HEK293 (cell line): ENCODE measurements around the gene MAPT.

Experiments
- CTCF ChIA-PET: fragments of 350-600 bp; formaldehyde crosslinking; extraction: SDS; loops from one replicate; lab custom pipeline; 2021; ENCODE audit warnings: antibody characterized with exemption; lab: Yijun Ruan, JAX
- POLR2A ChIA-PET: fragments of 300-600 bp; formaldehyde crosslinking; extraction: SDS; loops from one replicate; lab custom pipeline; 2020; ENCODE audit warnings: antibody characterized with exemption, inconsistent platforms; lab: Yijun Ruan, JAX
- H3K27ac ChIP-seq: fragments of 200-500 bp; sonication (Bioruptor generic); 2 replicates; pipeline ENCODE4 v1.5.1; 2014; ENCODE audit warnings: low read depth, low read length, control low read depth, inconsistent platforms; ENCODE audit errors: extremely low read depth
- H3K36me3 ChIP-seq, 2 experiments: fragments of 200-500 bp in 1 of 2; sonication (Bioruptor generic) in 1 of 2; 1 replicate in 1 of 2; 2 replicates in 1 of 2; pipeline ENCODE4 v1.5.1; 2014 to 2017; ENCODE audit warnings: inconsistent platforms in 2 of 2, low read length in 2 of 2; ENCODE audit not compliant: control insufficient read depth in 2 of 2, insufficient read depth in 1 of 2
- H3K4me1 ChIP-seq: fragments of 200-500 bp; sonication (Bioruptor generic); 2 replicates; pipeline ENCODE4 v1.5.1; 2014; ENCODE audit warnings: mild to moderate bottlenecking, low read length, inconsistent platforms; ENCODE audit not compliant: control insufficient read depth, insufficient read depth
- H3K4me3 ChIP-seq: 2 replicates; pipeline ENCODE4 v1.5.1; 2011; ENCODE audit warnings: low read depth, mild to moderate bottlenecking, control low read depth, low read length, moderate library complexity
- H3K9me3 ChIP-seq: fragments of 200-500 bp; sonication (Bioruptor generic); 2 replicates; pipeline ENCODE4 v1.5.1; 2014; ENCODE audit warnings: low read depth, low read length, inconsistent platforms; ENCODE audit not compliant: control insufficient read depth, insufficient read depth
- FEZF1 ChIP-seq: fragments of 450-650 bp; formaldehyde crosslinking; IDR thresholded peaks from 2 replicates; pipeline ENCODE4 v1.5.1; 2016; ENCODE audit warnings: missing biosample characterization, missing genetic modification characterization
- KLF9 ChIP-seq: fragments of 450-650 bp; formaldehyde crosslinking; IDR thresholded peaks from 2 replicates; pipeline ENCODE4 v1.5.1; 2016; ENCODE audit warnings: missing biosample characterization, missing genetic modification characterization, low read depth
- SCRT1 ChIP-seq: fragments of 450-650 bp; formaldehyde crosslinking; IDR thresholded peaks from 2 replicates; pipeline ENCODE4 v1.5.1; 2016; ENCODE audit warnings: missing biosample characterization, missing genetic modification characterization, borderline replicate concordance
- SP7 ChIP-seq: fragments of 450-650 bp; formaldehyde crosslinking; IDR thresholded peaks from 2 replicates; pipeline ENCODE4 v1.5.1; 2016; ENCODE audit warnings: missing biosample characterization, missing genetic modification characterization
- YY1 ChIP-seq: fragments of 450-650 bp; formaldehyde crosslinking; IDR thresholded peaks from 2 replicates; pipeline ENCODE4 v1.5.1; 2018; ENCODE audit warnings: missing biosample characterization, missing genetic modification characterization
- ZBTB17 ChIP-seq: fragments of 450-650 bp; formaldehyde crosslinking; IDR thresholded peaks from 2 replicates; pipeline ENCODE4 v1.5.1; 2016; ENCODE audit warnings: missing biosample characterization, missing genetic modification characterization
- ZBTB21 ChIP-seq: fragments of 450-650 bp; formaldehyde crosslinking; IDR thresholded peaks from 2 replicates; pipeline ENCODE4 v1.5.1; 2017; ENCODE audit warnings: missing biosample characterization, missing genetic modification characterization
- ZBTB48 ChIP-seq: fragments of 450-650 bp; formaldehyde crosslinking; IDR thresholded peaks from 2 replicates; pipeline ENCODE4 v1.5.1; 2016; ENCODE audit warnings: missing biosample characterization, missing genetic modification characterization
- ZIC2 ChIP-seq: fragments of 450-650 bp; formaldehyde crosslinking; IDR thresholded peaks from 2 replicates; pipeline ENCODE4 v1.5.1; 2016; ENCODE audit warnings: missing biosample characterization, missing genetic modification characterization
- ZNF121 ChIP-seq: fragments of 450-650 bp; formaldehyde crosslinking; IDR thresholded peaks from 2 replicates; pipeline ENCODE4 v1.5.1; 2016; ENCODE audit warnings: missing biosample characterization, missing genetic modification characterization
- ZNF18 ChIP-seq: fragments of 450-650 bp; formaldehyde crosslinking; IDR thresholded peaks from 2 replicates; pipeline ENCODE4 v1.5.1; 2016; ENCODE audit warnings: missing biosample characterization, missing genetic modification characterization
- ZNF335 ChIP-seq: fragments of 450-650 bp; formaldehyde crosslinking; conservative IDR thresholded peaks from 2 replicates; pipeline ENCODE4 v1.5.1; 2016; ENCODE audit warnings: missing biosample characterization, missing genetic modification characterization
- ZNF341 ChIP-seq: fragments of 450-650 bp; formaldehyde crosslinking; IDR thresholded peaks from 2 replicates; pipeline ENCODE4; 2016; ENCODE audit warnings: low read depth, missing biosample characterization, missing genetic modification characterization
- ZNF394 ChIP-seq: fragments of 450-650 bp; formaldehyde crosslinking; IDR thresholded peaks from 2 replicates; pipeline ENCODE4 v1.5.1; 2016; ENCODE audit warnings: missing biosample characterization, missing genetic modification characterization, mild to moderate bottlenecking, moderate library complexity, borderline replicate concordance
- ZNF398 ChIP-seq: fragments of 450-650 bp; formaldehyde crosslinking; IDR thresholded peaks from 2 replicates; pipeline ENCODE4 v1.5.1; 2017; ENCODE audit warnings: missing biosample characterization, missing genetic modification characterization
- ZNF433 ChIP-seq: fragments of 450-650 bp; formaldehyde crosslinking; IDR thresholded peaks from 2 replicates; pipeline ENCODE4 v1.5.1; 2016; ENCODE audit warnings: missing biosample characterization, missing genetic modification characterization, low read depth
- ZNF529 ChIP-seq: fragments of 450-650 bp; formaldehyde crosslinking; IDR thresholded peaks from 2 replicates; pipeline ENCODE4 v1.5.1; 2017; ENCODE audit warnings: missing genetic modification characterization, missing biosample characterization; ENCODE audit not compliant: insufficient replicate concordance
- ZNF610 ChIP-seq: fragments of 450-650 bp; formaldehyde crosslinking; IDR thresholded peaks from 2 replicates; pipeline ENCODE4 v1.5.1; 2016; ENCODE audit warnings: missing biosample characterization, missing genetic modification characterization, borderline replicate concordance
- ZNF658 ChIP-seq: fragments of 450-650 bp; formaldehyde crosslinking; IDR thresholded peaks from 2 replicates; pipeline ENCODE4; 2016; ENCODE audit warnings: missing biosample characterization, missing genetic modification characterization
- ZXDB ChIP-seq: fragments of 450-650 bp; formaldehyde crosslinking; IDR thresholded peaks from 2 replicates; pipeline ENCODE4 v1.5.1; 2016; ENCODE audit warnings: missing biosample characterization, missing genetic modification characterization
- TF ChIP-seq, protein P1 (sequence below): fragments of 450-650 bp; formaldehyde crosslinking; IDR thresholded peaks from 2 replicates; pipeline ENCODE4 v1.5.1; 2016; ENCODE audit warnings: missing biosample characterization, missing genetic modification characterization
- TF ChIP-seq, protein P2 (sequence below): fragments of 450-650 bp; formaldehyde crosslinking; IDR thresholded peaks from 2 replicates; pipeline ENCODE4 v1.5.1; 2017; ENCODE audit warnings: missing biosample characterization, missing genetic modification characterization
- TF ChIP-seq, protein P3 (sequence below): fragments of 450-650 bp; formaldehyde crosslinking; IDR thresholded peaks from 2 replicates; pipeline ENCODE4 v1.5.1; 2016; ENCODE audit warnings: missing biosample characterization, missing genetic modification characterization

The MAPT gene

DNA sequence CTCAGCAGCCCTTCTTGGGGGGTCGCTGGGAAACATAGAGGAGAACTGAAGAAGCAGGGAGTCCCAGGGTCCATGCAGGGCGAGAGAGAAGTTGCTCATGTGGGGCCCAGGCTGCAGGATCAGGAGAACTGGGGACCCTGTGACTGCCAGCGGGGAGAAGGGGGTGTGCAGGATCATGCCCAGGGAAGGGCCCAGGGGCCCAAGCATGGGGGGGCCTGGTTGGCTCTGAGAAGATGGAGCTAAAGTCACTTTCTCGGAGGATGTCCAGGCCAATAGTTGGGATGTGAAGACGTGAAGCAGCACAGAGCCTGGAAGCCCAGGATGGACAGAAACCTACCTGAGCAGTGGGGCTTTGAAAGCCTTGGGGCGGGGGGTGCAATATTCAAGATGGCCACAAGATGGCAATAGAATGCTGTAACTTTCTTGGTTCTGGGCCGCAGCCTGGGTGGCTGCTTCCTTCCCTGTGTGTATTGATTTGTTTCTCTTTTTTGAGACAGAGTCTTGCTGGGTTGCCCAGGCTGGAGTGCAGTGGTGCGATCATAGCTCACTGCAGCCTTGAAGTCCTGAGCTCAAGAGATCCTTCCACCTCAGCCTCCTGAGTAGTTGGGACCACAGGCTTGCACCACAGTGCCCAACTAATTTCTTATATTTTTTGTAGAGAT, 108.1 kb downstream of the MAPT start (continued):
- no peak for TF ChIP-seq ZNF398 (tag by site-specific recombination)
- no peak for TF ChIP-seq ZNF529 (tag by site-specific recombination)
- TF ChIP-seq ZNF658: no peak
- TF ChIP-seq SP7 (tag by site-specific recombination): peak; percentile 39; the same call in 1 of the 2 replicates
- no peak for TF ChIP-seq ZNF610 (tag by site-specific recombination)
- TF ChIP-seq ZNF394: peak; percentile 33; the same call in 1 of the 2 replicates
- TF ChIP-seq, protein P1, sequence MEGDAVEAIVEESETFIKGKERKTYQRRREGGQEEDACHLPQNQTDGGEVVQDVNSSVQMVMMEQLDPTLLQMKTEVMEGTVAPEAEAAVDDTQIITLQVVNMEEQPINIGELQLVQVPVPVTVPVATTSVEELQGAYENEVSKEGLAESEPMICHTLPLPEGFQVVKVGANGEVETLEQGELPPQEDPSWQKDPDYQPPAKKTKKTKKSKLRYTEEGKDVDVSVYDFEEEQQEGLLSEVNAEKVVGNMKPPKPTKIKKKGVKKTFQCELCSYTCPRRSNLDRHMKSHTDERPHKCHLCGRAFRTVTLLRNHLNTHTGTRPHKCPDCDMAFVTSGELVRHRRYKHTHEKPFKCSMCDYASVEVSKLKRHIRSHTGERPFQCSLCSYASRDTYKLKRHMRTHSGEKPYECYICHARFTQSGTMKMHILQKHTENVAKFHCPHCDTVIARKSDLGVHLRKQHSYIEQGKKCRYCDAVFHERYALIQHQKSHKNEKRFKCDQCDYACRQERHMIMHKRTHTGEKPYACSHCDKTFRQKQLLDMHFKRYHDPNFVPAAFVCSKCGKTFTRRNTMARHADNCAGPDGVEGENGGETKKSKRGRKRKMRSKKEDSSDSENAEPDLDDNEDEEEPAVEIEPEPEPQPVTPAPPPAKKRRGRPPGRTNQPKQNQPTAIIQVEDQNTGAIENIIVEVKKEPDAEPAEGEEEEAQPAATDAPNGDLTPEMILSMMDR (tag by site-specific recombination): peak; percentile 83
- TF ChIP-seq ZNF433 (tag by site-specific recombination): no peak
- TF ChIP-seq, all 188 proteins: peak for 13

DNA sequence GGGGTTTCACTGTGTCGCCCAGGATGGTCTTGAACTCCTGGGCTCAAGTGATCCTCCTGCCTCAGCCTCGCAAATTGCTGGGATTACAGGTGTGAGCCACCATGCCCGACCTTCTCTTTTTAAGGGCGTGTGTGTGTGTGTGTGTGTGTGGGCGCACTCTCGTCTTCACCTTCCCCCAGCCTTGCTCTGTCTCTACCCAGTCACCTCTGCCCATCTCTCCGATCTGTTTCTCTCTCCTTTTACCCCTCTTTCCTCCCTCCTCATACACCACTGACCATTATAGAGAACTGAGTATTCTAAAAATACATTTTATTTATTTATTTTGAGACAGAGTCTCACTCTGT, 108.6 kb downstream of the MAPT start:
- H3K4me3 ChIP-seq: no peak overlapping the region
- peaks cover 4% of the 10 kb centered on the region; the same call in 1 of the 2 replicates for H3K4me1 ChIP-seq
- H3K9me3 ChIP-seq: no peaks in the 10 kb centered on the region
- no peak overlapping the region for H3K27ac ChIP-seq
- CTCF ChIA-PET: interaction anchor here (0.6 to 5.4 kb wide), 26 partner anchors 10 to 1125 kb away, joined by 3 to 51 read pairs (median 4); partner anchors contain the start of gene KANSL1
- no peaks in the 10 kb centered on the region; a peak in 1 of 3 replicates for H3K36me3 ChIP-seq
- POLR2A ChIA-PET: no interaction called here
- TF ChIP-seq ZXDB (tag by site-specific recombination) (no peak), ZNF121 (tag by site-specific recombination) (peak; percentile 7; the same call in 1 of the 2 replicates)

DNA sequence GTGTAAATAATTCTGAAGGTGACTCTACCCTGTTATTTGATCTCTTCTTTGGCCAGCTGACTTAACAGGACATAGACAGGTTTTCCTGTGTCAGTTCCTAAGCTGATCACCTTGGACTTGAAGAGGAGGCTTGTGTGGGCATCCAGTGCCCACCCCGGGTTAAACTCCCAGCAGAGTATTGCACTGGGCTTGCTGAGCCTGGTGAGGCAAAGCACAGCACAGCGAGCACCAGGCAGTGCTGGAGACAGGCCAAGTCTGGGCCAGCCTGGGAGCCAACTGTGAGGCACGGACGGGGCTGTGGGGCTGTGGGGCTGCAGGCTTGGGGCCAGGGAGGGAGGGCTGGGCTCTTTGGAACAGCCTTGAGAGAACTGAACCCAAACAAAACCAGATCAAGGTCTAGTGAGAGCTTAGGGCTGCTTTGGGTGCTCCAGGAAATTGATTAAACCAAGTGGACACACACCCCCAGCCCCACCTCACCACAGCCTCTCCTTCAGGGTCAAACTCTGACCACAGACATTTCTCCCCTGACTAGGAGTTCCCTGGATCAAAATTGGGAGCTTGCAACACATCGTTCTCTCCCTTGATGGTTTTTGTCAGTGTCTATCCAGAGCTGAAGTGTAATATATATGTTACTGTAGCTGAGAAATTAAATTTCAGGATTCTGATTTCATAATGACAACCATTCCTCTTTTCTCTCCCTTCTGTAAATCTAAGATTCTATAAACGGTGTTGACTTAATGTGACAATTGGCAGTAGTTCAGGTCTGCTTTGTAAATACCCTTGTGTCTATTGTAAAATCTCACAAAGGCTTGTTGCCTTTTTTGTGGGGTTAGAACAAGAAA, 109.8 kb downstream of the MAPT start:
- no peak overlapping the region for H3K27ac ChIP-seq
- ChIA-PET CTCF (interaction anchor here (0.7 to 5.4 kb wide), 17 partner anchors 12 to 283 kb away, joined by 3 to 51 read pairs (median 4); partner anchors contain the start of gene KANSL1), POLR2A (interaction anchor here (0.6 to 0.9 kb wide), 2 partner anchors 146 to 263 kb away, joined by 3 to 7 read pairs; no protein-coding TSS in a partner anchor)
- H3K9me3 ChIP-seq: no peaks in the 10 kb centered on the region
- H3K4me3 ChIP-seq: no peak overlapping the region
- no peaks in the 10 kb centered on the region; a peak in 1 of 3 replicates for H3K36me3 ChIP-seq
- peaks cover 4% of the 10 kb centered on the region; the same call in 1 of the 2 replicates for H3K4me1 ChIP-seq
- TF ChIP-seq KLF9: no peak
- peak; percentile 73 for TF ChIP-seq ZIC2 (tag by site-specific recombination)
- peak; percentile 92 for TF ChIP-seq ZNF341 (tag by site-specific recombination)
- peak; percentile 32; the same call in 1 of the 2 replicates for TF ChIP-seq ZNF335
- no peak for TF ChIP-seq SCRT1
- no peak for TF ChIP-seq ZBTB48 (tag by site-specific recombination)
- no peak for TF ChIP-seq ZNF18 (tag by site-specific recombination)
- no peak for TF ChIP-seq ZBTB21 (tag by site-specific recombination)
- TF ChIP-seq ZBTB17: no peak
- TF ChIP-seq, protein P2, sequence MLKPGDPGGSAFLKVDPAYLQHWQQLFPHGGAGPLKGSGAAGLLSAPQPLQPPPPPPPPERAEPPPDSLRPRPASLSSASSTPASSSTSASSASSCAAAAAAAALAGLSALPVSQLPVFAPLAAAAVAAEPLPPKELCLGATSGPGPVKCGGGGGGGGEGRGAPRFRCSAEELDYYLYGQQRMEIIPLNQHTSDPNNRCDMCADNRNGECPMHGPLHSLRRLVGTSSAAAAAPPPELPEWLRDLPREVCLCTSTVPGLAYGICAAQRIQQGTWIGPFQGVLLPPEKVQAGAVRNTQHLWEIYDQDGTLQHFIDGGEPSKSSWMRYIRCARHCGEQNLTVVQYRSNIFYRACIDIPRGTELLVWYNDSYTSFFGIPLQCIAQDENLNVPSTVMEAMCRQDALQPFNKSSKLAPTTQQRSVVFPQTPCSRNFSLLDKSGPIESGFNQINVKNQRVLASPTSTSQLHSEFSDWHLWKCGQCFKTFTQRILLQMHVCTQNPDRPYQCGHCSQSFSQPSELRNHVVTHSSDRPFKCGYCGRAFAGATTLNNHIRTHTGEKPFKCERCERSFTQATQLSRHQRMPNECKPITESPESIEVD: peak; percentile 60
- no peak for TF ChIP-seq ZNF658
- TF ChIP-seq, protein P3, sequence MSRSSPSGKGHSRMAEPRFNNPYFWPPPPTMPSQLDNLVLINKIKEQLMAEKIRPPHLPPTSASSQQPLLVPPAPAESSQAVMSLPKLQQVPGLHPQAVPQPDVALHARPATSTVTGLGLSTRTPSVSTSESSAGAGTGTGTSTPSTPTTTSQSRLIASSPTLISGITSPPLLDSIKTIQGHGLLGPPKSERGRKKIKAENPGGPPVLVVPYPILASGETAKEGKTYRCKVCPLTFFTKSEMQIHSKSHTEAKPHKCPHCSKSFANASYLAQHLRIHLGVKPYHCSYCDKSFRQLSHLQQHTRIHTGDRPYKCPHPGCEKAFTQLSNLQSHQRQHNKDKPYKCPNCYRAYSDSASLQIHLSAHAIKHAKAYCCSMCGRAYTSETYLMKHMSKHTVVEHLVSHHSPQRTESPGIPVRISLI (tag by site-specific recombination): no peak
- no peak for TF ChIP-seq YY1
- TF ChIP-seq FEZF1 (tag by site-specific recombination): no peak
